Measurements from ENCODE around the gene ZSWIM5. TPM values are rescaled to one million over a fixed set of nuclear protein-coding genes. Genes with fewer than 3 reads are reported as not detected.
"Not testable (repeated sequence)": the region's sequence is repeated elsewhere in the genome, so short reads cannot be mapped to it uniquely, and the experiment has no call there.

Gene ZSWIM5
- total and polyA plus RNA-seq, 2 donors (not counting 1 experiment from before 2014, with no cell fraction given), result 0.36 to 1.7 TPM

DNA sequence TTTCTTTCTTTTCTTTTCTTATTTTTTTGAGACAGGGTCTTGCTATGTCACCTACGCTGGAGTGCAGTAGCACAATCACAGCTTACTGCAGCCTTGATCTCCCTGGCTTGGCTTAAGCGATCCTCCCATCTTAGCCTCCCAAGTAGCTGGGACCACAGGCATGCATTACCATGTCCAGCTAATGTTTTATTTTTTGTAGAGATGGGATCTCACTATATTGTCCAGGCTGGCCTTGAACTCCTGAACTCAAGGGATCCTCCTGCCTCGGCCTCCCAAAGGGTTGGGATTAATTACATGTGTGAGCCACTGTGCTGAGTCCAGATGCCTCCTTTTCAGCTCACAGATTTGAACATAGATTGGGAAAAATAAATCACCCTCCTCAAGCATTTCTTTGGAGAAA lies 98.6 kb downstream of the ZSWIM5 start:
- TF ChIP-seq EZH2 (IDR thresholded peaks at IDR 0.05; ENCODE audit: borderline replicate concordance, insufficient read depth, low read depth, low read length, poor library complexity, severe bottlenecking), result no peak
- TF ChIP-seq, protein P1, sequence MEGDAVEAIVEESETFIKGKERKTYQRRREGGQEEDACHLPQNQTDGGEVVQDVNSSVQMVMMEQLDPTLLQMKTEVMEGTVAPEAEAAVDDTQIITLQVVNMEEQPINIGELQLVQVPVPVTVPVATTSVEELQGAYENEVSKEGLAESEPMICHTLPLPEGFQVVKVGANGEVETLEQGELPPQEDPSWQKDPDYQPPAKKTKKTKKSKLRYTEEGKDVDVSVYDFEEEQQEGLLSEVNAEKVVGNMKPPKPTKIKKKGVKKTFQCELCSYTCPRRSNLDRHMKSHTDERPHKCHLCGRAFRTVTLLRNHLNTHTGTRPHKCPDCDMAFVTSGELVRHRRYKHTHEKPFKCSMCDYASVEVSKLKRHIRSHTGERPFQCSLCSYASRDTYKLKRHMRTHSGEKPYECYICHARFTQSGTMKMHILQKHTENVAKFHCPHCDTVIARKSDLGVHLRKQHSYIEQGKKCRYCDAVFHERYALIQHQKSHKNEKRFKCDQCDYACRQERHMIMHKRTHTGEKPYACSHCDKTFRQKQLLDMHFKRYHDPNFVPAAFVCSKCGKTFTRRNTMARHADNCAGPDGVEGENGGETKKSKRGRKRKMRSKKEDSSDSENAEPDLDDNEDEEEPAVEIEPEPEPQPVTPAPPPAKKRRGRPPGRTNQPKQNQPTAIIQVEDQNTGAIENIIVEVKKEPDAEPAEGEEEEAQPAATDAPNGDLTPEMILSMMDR (IDR thresholded peaks at IDR 0.05), result no peak
- H3K9me3 ChIP-seq (ENCODE audit: control extremely low read depth in 1 of 3, control insufficient read depth in 2 of 3, insufficient read depth in 1 of 3, low read length in 2 of 3), result peaks cover 0 to 15% (median 0%) of the 10 kb centered on the region in 3 donors
- no peaks in the 10 kb centered on the region for H4K20me1 ChIP-seq (ENCODE audit: control insufficient read depth, insufficient read depth, low read length, poor library complexity, severe bottlenecking)
- Mint-ChIP-seq H3K27ac (no peak overlapping the region), H3K4me3 (no peak overlapping the region), H3K4me1 (no peaks in the 10 kb centered on the region), H3K27me3 (peaks cover 8% of the 10 kb centered on the region), H3K9me3 (ENCODE audit: insufficient read depth) (no peaks in the 10 kb centered on the region)
- 100% methylated on average over 1 of the region's 3 CpGs for whole genome bisulfite sequencing (ENCODE audit: insufficient coverage)
- H3K9ac ChIP-seq (ENCODE audit: low read length), result no peak overlapping the region
- CTCF ChIA-PET, result no interaction called here
- no peaks in the 10 kb centered on the region for H3K36me3 ChIP-seq (replicated peaks in 1 of 2; ENCODE audit: control extremely low read depth in 1 of 2, control insufficient read depth in 1 of 2, extremely low read depth in 1 of 2, insufficient read depth in 2 of 2, low read length in 1 of 2)
- intact Hi-C loops (cut with micrococcal nuclease), result no loop called here
- no peaks in the 10 kb centered on the region for H3K27me3 ChIP-seq (replicated peaks in 1 of 4; ENCODE audit: control extremely low read depth in 1 of 4, control insufficient read depth in 3 of 4, insufficient read depth in 4 of 4, low read length in 3 of 4)
- no peaks in the 10 kb centered on the region for H3K79me2 ChIP-seq (ENCODE audit: control insufficient read depth, insufficient read depth, low read length)
- no peak overlapping the region for H3K27ac ChIP-seq (ENCODE audit: low read length in 2 of 2)
- H3K4me1 ChIP-seq (ENCODE audit: control insufficient read depth in 2 of 2, insufficient read depth in 2 of 2, low read length in 2 of 2), result no peaks in the 10 kb centered on the region
- no peak overlapping the region for H3K4me2 ChIP-seq (replicated peaks; ENCODE audit: low read depth, low read length, poor library complexity, severe bottlenecking)
- no peak overlapping the region for H3K4me3 ChIP-seq (ENCODE audit: control extremely low read depth in 1 of 5, extremely low read depth in 1 of 5, insufficient read depth in 1 of 5, low read depth in 2 of 5, low read length in 4 of 5)
- POLR2A ChIA-PET, result no interaction called here
- no peak overlapping the region for H2AFZ ChIP-seq (ENCODE audit: insufficient read depth, low read depth, low read length, poor library complexity, severe bottlenecking)
- DNase-seq (no peak), ATAC-seq (ENCODE audit: low read depth) (no peak)

DNA sequence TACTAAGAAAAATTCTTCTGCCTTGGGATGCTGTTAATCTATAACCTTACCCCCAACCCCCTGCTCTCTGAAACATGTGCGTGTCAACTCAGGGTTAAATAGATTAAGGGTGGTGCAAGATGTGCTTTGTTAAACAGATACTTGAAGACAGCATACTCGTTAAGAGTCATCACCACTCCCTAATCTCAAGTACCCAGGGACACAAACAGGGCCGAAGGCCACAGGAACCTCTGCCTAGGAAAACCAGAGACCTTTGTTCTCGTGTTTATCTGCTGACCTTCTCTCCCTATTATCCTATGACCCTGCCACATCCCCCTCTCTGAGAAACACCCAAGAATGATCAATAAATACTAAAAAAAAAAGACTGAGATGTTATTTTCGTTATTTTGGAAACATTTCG lies 99.5 kb downstream of the ZSWIM5 start:
- H3K79me2 ChIP-seq (ENCODE audit: control insufficient read depth, insufficient read depth, low read length); H4K20me1 ChIP-seq (ENCODE audit: control insufficient read depth, insufficient read depth, low read length, poor library complexity, severe bottlenecking); H3K4me1 ChIP-seq (ENCODE audit: control insufficient read depth in 2 of 2, insufficient read depth in 2 of 2, low read length in 2 of 2); ATAC-seq (ENCODE audit: low read depth); H3K9ac ChIP-seq (ENCODE audit: low read length); H3K4me3 ChIP-seq (ENCODE audit: control extremely low read depth in 1 of 5, extremely low read depth in 1 of 5, insufficient read depth in 1 of 5, low read depth in 2 of 5, low read length in 4 of 5); H2AFZ ChIP-seq (ENCODE audit: insufficient read depth, low read depth, low read length, poor library complexity, severe bottlenecking); H3K36me3 ChIP-seq (replicated peaks in 1 of 2; ENCODE audit: control extremely low read depth in 1 of 2, control insufficient read depth in 1 of 2, extremely low read depth in 1 of 2, insufficient read depth in 2 of 2, low read length in 1 of 2); H3K4me2 ChIP-seq (replicated peaks; ENCODE audit: low read depth, low read length, poor library complexity, severe bottlenecking); H3K4me1 Mint-ChIP-seq; H3K27ac Mint-ChIP-seq; H3K4me3 Mint-ChIP-seq; intact Hi-C loops (cut with micrococcal nuclease); H3K9me3 Mint-ChIP-seq (ENCODE audit: insufficient read depth); H3K27ac ChIP-seq (ENCODE audit: low read length in 2 of 2); POLR2A ChIA-PET; H3K27me3 Mint-ChIP-seq; H3K27me3 ChIP-seq (replicated peaks in 1 of 4; ENCODE audit: control extremely low read depth in 1 of 4, control insufficient read depth in 3 of 4, insufficient read depth in 4 of 4, low read length in 3 of 4); CTCF ChIA-PET; DNase-seq: not testable (repeated sequence)
- WGBS (ENCODE audit: insufficient coverage), result no CpG with 5 or more reads among the region's 6 CpGs
- H3K9me3 ChIP-seq (ENCODE audit: control extremely low read depth in 1 of 3, control insufficient read depth in 2 of 3, insufficient read depth in 1 of 3, low read length in 2 of 3), result peaks cover 0 to 15% (median 0%) of the 10 kb centered on the region in 3 donors

DNA sequence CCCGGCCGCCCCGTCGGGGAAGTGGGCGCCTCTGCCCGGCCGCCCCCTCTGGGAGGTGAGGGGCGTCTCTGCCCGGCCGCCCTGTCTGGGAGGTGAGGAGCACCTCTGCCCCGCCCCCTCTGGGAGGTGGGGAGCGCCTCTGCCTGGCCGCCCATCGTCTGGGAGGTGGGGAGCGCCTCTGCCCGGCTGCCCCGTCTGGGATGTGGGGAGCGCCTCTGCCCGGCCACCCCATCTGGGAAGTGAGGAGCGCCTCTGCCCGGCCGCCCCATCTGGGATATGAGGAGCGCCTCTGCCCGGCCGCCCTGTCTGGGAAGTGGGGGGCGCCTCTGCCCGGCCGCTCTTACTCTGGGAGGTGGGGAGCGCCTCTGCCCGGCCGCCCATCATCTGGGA lies 100.3 kb downstream of the ZSWIM5 start:
- 99% methylated on average over 26 of the region's 31 CpGs for WGBS (ENCODE audit: insufficient coverage)
- H3K27ac Mint-ChIP-seq; H2AFZ ChIP-seq (ENCODE audit: insufficient read depth, low read depth, low read length, poor library complexity, severe bottlenecking); H3K4me3 Mint-ChIP-seq; H3K36me3 ChIP-seq (replicated peaks in 1 of 2; ENCODE audit: control extremely low read depth in 1 of 2, control insufficient read depth in 1 of 2, extremely low read depth in 1 of 2, insufficient read depth in 2 of 2, low read length in 1 of 2); ATAC-seq (ENCODE audit: low read depth); CTCF ChIA-PET; H3K4me3 ChIP-seq (ENCODE audit: control extremely low read depth in 1 of 5, extremely low read depth in 1 of 5, insufficient read depth in 1 of 5, low read depth in 2 of 5, low read length in 4 of 5); H3K9ac ChIP-seq (ENCODE audit: low read length); H3K4me2 ChIP-seq (replicated peaks; ENCODE audit: low read depth, low read length, poor library complexity, severe bottlenecking); H3K9me3 Mint-ChIP-seq (ENCODE audit: insufficient read depth); H3K79me2 ChIP-seq (ENCODE audit: control insufficient read depth, insufficient read depth, low read length); H3K4me1 ChIP-seq (ENCODE audit: control insufficient read depth in 2 of 2, insufficient read depth in 2 of 2, low read length in 2 of 2); intact Hi-C loops (cut with micrococcal nuclease); H3K27me3 ChIP-seq (replicated peaks in 1 of 4; ENCODE audit: control extremely low read depth in 1 of 4, control insufficient read depth in 3 of 4, insufficient read depth in 4 of 4, low read length in 3 of 4); H3K4me1 Mint-ChIP-seq; H4K20me1 ChIP-seq (ENCODE audit: control insufficient read depth, insufficient read depth, low read length, poor library complexity, severe bottlenecking); DNase-seq; H3K27me3 Mint-ChIP-seq; H3K27ac ChIP-seq (ENCODE audit: low read length in 2 of 2); POLR2A ChIA-PET: not testable (repeated sequence)
- peaks cover 0 to 15% (median 0%) of the 10 kb centered on the region in 3 donors for H3K9me3 ChIP-seq (ENCODE audit: control extremely low read depth in 1 of 3, control insufficient read depth in 2 of 3, insufficient read depth in 1 of 3, low read length in 2 of 3)
